Fibroblast of skin of back (primary cell): ENCODE data around the gene RAI14.
A peak's percentile ranks its signal among the peaks of the same experiment; 100 is the strongest.
"Not testable (repeated sequence)": the region's sequence is repeated elsewhere in the genome, so short reads cannot be mapped to it uniquely, and the experiment has no call there.

ENCODE experiments used
- DNase-seq: peaks from one replicate; pipeline ENCODE4 v3.0.0-alpha.2; 2013

Gene RAI14

GRCh38 chr5:34772267-34773098 lies 116.4 kb downstream of the RAI14 start:
- DNase-seq, result no peak

- no peak for DNase-seq
Measured at GRCh38 chr5:34774139-34774538, 118.0 kb downstream of the RAI14 start.

DNA sequence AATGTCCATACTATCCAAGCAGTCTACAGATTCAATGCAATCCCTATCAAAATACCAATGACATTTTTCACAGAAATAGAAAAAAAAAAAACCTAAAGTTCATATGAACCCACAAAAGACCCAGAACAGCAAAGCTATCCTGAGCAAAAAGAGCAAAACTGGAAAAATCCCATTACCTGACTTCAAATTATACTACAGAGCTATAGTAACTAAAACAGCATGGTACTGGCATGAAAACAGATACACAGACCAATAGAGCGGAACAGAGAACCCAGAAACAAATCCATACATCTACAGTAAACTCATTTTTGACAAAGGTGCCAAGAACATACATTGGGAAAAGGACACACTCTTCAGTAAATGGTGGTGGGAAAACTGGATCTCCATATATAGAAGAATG lies 118.5 kb downstream of the RAI14 start:
- not testable (repeated sequence) for DNase-seq

- no peak for DNase-seq
Measured at GRCh38 chr5:34775886-34776285, 119.8 kb downstream of the RAI14 start.

DNA sequence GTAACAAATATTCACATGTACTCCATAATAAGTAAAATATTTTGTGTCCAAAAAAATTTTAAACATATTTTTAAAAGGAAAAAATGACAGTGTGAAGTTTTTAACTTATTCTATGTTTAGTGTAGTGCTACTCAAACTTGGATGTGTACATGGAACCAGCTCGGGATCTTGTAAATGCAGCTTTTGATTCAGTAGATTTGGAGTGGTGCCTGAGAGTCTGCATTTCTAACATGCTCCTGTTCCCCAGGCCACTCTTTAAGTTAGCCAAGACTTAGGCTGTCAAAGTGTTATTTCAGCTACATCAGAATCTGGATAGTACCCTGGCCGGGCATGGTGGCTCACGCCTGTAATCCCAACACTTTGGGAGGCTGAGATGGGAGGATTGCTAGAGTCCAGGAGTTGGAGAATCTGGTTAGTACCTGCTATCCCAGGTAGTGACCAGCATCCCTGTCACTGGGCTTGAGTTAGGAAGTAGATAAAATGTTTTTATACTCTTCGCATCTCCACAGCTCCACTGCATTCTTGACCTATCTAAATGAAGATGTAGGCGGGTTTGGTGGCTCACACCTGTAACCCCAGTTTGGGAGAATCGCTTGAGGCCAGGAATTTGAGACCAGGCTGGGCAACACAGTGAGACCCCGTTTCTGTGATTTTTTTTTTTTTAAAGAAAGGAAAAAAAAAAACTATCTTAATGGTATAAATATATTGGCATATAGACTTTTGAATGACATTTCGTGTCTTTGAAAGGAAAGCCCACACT lies 122.1 kb downstream of the RAI14 start:
- DNase-seq, result no peak

DNA sequence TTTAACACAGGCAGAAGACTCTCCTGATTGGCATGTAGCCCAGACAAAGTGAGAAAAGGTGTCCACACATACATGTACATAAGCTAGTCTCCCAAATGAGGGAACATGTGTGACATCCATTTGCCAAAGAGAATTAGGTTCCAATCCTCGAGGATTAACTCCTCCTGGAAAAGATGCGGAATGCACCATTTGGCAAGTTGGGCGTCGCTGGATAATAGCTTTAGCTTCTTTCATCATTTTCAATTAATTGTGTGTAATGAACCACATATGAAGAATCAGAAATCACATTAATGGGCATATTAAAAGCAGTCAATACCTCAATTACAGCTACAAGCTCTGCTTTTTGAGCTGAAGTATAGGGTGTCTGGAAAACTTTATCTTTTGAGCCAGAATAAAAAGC lies 127.8 kb downstream of the RAI14 start:
- not testable (repeated sequence) for DNase-seq

DNA sequence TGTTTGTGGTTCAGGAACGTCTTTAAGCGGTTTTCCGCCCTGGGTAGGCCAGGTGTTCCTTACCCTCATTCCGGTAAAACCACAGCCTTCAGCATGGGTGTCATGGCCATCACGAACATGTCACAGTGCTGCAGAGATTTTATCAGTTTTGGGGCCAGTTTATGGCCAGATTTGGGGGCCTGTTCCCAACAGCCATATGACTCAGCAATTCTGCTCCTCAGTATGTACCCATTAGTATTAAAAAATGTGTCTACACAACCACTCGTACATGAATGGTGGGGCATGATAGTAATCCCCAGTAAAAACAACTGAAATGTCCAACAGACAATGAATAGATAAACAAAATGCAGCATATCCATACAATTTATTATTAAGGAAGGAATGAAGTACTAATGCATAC lies 130.9 kb downstream of the RAI14 start:
- DNase-seq, result no peak

DNA sequence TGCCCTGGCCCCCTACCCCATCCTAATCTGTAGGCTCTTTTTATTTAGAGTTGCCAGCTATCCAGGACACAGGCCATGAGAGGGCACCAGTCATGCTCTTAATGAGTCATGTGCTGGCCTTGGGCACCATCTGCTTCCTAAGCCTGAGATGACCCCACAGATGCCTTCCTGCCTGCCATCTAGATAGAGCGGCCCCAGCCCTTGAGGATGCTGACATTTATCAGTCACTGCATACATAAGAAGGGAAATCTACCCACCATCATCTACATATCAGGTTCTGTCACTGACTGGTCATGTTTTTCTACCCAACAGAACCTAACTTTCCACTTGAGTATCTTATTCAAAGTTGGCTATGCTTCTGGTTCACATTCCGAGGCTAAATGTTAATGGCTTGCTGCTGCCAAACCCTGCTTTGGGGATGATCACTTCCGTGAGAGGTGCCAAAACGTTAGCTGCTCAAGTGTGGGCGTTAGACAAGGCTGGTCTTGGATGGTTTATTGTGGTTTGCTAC lies 132.9 kb downstream of the RAI14 start:
- DNase-seq, result peak; percentile 14

DNA sequence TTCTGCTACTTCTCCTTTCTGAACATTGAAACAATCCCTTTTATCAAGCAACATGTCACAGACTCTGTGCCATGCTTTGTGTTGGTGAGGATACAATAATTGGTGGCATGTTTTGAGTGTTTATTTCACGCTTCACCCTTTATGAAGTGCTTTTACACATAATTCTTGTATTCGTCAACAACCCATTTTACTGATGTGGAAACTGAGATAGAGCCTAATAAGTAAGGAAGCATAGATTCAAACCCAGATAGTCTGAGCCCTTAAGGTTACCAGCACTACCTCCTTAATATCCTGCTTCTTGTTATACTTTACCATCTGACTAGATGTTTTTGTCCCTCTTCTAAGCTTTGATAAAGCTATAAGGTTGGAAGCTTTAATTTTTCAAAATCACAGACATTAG lies 133.5 kb downstream of the RAI14 start:
- DNase-seq, result no peak

- no peak for DNase-seq
Measured at GRCh38 chr5:34790069-34790468, 133.9 kb downstream of the RAI14 start.

GRCh38 chr5:34791761-34792244 lies 135.7 kb downstream of the RAI14 start:
- peak; percentile 70 for DNase-seq

DNA sequence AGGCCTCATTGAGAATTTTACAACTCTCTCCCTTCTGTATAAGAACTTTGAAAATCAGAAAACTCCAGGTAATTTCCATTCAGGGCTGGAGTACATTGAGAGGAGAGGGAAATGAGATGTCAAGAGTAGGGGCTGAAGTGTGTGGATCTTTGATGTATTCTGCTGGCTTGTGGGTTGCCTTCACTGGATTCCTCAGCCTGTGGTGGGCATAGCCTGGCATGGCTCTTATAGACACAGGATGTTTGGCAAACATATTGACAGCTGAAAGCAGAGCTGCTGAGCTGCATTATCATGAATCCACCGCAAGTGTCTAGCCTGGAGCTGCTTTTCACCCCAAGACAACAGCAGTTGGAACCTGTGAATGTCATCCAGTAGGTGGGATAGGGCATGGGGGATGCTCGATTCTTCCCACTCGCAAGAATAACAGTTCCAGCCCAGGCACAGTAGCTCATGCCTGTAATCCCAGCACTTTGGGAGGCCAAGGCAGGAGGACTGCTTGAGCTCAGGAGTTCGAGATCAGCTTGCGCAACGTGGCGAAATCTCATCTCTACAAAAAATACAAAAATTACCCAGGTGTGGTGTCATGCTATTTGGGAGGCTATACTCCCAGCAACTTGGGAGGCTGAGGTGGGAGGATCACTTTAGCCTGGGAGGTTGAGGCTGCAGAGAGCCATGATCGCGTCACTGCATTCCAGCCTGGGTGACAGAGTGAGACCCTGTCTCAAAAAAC lies 146.9 kb downstream of the RAI14 start:
- no peak for DNase-seq

GRCh38 chr5:34803974-34804732 lies 148.0 kb downstream of the RAI14 start:
- DNase-seq, result no peak

DNA sequence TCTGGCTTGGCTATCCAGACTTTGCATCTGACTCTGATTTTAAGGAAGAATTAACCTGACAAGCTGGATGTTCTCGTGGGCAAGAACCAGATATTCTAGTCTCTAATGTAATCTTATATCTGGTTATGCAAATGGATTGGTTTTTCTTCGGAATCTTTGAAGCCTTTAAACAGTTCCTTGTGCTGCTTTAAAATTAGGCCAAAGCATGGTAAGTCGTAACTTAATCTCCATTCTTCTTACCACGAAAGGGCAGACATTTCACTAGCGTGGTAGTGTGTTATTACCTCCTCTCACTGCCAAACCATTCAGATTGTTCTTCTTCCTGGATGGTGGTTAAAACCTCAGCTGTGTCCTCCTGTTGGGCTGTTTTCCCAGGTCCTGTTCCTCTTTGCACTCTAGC lies 148.8 kb downstream of the RAI14 start:
- no peak for DNase-seq

GRCh38 chr5:34806532-34806931 lies 150.4 kb downstream of the RAI14 start:
- no peak for DNase-seq

- DNase-seq, result peak; percentile 87
Measured at GRCh38 chr5:34811706-34812105, 155.6 kb downstream of the RAI14 start.

DNA sequence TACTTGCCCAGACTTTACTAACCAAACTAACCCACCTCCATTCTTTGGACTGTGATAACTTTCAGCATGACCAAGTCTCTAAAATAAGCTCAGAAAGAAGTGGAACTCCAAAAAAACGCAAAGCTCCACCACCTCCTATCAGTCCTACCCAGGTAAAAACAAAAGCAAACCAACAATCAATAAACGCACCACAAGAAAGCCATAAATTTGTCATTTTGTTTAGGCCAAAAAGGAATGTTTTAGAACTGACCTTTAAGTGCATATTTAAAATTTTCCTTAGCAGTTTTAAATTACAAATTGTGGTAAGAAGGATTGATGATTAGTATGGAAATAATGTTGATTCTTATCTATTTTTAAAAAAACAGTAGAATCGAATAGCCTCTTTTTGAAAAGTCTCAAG lies 157.4 kb downstream of the RAI14 start:
- DNase-seq, result no peak

DNA sequence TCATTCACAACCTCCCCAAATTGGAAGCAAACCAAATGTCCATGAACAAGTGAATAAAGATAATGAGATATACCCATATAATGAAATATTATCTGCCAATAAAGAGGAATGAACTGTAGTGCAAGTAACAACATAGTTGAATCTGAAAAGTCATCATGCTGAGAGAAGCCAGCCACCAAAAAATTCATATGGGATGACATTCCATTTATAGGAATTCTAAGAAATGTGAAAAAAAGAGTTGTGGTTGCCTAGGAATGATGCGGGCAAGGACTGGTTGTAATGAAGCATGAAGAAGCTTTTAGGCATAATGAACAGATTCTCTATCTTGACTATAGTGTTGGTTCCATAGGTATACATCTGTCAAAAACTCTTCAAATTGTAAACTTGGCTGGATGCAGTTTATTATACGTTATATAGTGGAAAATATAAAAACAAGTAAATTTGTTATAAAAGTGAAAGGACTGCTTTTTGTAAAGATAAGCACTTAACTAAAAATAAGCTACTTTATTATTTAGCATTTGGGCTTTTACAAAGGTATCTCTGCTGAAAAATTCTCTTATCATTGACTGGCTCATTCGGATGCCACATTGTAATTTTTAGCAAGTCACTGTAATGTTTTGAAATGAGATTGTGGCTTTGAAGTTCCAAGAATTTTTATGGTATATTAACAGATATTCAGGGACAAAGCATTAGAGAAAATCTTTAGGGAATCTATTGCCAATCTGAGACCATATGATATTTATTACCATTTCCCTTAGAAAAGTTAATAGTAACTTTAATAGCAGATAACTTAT lies 161.6 kb downstream of the RAI14 start:
- DNase-seq, result peak; percentile 85

- DNase-seq, result no peak
Measured at GRCh38 chr5:34818717-34819116, 162.6 kb downstream of the RAI14 start.

DNA sequence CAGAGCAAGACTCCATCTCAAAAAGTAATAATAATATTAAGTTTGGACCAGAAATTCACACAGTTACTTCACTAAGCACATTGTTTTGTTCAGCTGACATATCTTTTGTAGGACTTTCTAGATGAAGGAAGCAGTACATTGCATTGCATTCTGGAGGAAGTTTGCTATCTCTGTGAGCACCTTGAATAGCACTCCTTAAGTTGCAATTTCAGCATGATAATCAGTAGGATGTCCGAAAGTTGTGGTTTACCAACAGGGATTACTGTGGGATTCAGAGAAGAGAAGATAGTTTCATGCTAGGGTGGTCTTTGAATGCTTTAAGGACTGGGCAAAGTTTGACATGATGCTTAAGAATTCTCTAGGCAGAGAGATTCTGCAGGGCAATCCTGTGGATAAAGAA lies 164.5 kb downstream of the RAI14 start:
- DNase-seq, result no peak
